CD4-positive, alpha-beta T cell treated with Interleukin-15 for 4 hours (primary cell): Measurements from ENCODE around the gene WDR86.

Experiments used
- DNase-seq: peaks from one replicate; pipeline ENCODE4 v3.0.0-alpha.2; 2020; ENCODE audit warnings: low spot score

The WDR86 gene

DNA sequence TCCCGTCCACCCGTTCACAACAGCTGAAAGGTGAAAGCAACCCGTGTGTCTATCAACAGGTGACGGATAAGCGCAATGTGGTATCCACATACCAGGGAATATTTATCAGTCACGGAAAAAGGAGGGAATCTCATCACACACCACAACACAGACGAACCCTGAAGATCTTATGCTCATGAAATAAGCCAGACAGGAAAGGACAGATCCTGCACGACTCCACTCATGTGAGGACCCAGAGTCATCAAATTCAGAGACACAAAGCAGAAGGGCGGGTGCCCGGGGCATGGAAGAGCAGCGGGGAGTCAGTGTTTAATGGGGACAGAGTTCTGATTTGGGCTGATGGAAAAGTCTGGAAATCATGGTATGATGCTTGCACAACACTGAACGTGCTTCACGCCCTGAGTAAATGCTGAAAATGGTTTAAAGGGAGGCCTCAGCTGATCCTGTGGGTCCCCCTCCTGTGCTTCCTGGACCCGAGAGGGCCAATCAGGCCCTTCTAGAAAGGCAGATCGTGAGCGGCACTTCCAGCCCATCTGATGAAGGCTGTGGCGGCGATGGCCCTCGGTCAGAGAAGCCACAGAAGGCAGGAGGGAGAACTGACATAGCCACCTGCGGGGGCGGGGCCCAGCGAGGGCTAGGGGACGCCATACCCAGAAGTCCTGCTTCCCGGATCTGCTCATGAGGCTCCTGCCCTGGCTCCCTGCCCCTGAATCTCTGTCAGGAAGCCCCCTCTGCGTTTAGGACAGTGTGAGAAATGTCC, 19.1 kb downstream of the WDR86 start:
- DNase-seq = no peak

DNA sequence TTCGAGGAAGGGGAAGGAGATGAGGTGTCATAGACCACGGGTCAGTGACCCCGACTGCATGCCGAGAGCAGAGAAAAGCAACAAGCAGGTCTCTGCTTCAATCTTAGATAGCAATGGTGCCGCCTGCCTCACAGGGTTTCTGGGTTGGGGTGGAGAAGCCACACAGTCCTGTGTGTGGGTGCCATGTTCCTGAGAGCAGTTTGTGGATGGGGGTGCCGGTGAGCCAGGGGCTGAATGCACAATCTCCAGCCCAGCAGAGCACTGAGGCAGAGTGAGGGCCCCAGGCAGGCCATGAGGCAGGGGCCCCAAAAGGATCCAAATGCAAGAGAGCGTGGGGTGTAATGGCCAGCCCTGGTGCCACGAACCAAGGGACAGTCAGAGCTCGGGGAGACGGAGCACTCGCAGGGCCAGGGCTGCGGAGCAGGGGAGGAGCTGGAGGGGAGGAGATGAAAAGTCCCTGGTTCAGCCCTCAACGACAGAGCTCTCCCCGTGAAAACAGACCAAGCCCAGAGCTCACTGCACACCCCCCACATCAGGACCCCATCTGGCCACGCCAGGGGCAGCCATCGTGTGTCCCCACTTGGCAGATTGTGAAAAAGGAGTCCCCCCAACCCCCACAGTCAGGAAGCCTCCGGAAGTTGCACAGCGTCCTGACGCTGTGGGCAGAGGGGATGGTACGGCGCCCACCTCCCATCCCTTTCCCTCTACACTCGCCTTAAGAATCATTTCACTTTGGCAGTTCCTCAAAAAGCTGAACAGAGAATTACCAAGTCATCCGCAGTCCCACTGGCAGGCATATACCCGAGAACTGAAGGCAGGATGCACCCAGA, 19.9 kb downstream of the WDR86 start:
- no peak for DNase-seq

DNA sequence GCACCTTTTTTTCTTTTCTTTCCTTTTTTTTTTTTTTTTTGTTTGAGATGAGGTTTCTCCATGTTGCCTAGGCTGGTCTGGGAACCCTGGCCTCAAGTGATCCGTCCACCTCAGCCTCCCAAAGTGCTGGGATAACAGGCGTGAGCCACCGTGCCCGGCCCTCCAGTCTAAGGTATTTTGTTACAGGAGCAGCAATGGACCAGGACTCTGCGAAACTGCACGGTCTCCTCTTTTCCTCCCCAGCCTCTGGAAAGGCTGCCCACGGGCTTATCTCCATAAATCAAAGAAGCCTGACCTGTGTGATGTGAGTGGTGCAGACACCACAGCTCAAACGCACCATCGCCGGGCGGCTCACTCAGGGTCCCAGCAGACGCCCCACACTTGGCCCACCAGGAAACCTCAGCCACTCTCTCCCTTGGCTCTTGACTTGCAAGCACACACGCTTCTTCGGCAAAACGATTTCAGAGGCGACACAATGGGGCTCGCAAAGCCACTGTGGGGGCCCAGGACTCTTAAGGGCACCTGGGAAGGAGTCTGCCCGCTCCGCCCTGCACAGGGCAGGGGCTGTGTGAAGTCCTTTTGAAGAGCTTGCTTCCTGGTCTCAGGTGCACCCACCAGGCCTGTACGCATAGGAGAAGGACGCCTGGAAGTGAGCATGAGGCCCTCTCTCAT, 20.6 kb downstream of the WDR86 start:
- no peak for DNase-seq

DNA sequence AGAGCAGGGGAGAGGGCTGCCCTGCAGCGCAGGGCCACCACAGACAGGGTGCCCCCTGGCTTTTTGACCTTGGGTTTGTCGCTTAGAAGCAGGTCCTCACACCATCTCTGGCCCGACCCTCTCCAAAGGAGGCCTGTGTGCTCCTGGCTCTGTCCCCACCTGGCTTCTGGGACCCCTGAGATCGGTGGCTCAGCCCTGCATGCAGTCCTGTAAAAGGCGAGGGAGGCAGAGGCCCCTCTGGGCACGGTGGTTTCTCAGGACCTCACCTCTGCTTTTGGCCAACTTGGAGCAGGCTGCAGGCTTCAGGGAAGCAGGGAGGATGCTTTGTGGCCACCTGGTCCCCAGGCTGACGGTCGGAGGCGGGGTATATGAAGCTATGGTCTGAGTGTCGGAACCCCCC, 21.4 kb downstream of the WDR86 start:
- DNase-seq = no peak

DNA sequence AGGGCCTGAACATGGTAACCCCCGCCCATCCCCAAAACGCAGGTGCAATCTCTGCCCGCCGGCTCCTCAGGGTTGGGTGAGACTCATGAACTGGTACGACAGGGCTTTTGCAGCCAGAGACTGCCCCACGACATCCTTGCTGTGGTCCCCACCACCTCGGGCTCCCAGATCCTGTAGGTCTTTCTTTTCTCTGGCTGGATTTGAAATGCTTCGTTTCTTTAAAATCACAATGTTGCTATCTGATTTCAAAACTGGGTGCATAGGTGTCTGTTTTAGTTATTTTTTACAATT, 21.9 kb downstream of the WDR86 start:
- no peak for DNase-seq

DNA sequence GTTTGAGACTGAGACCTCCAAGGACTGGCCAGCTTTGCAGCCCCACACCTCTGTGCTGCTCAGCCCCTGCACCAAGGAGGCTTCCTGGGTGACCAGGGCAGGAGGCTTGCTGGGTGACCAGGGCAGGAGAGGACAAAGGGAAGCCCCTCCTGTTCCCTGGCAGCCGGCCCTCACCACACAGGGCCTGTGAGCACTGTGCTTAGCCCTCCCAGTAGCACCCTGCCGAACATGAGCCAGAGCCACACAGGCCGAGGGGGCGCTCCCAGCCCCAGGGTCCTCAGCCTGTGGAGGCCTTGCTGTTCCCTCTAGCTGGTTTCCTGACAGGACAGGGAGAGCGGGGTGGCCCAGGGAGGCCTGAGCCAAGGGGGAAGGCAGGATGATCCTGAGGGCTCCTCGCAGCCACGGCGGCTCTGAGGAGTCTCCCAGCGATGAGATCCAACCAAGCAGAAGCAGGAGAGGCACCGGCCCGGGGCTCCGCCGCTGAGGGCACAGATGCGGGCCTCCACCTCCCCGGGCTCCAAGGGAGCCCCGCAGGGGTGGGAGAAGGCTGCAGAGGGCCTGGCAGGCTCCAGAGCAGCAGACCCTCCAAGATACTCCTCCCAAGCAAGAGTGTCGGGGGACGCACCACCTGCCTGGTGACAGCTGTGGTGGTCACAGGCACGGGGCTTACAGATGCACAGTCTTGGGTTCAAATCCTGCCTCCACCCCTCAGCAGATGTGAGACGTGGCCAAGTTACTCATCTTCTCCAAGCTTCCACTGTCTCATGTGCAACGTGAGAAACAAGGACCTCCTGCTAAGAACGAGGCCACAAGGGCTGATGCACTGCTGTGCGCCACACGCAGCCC, 22.5 kb downstream of the WDR86 start:
- no peak for DNase-seq

DNA sequence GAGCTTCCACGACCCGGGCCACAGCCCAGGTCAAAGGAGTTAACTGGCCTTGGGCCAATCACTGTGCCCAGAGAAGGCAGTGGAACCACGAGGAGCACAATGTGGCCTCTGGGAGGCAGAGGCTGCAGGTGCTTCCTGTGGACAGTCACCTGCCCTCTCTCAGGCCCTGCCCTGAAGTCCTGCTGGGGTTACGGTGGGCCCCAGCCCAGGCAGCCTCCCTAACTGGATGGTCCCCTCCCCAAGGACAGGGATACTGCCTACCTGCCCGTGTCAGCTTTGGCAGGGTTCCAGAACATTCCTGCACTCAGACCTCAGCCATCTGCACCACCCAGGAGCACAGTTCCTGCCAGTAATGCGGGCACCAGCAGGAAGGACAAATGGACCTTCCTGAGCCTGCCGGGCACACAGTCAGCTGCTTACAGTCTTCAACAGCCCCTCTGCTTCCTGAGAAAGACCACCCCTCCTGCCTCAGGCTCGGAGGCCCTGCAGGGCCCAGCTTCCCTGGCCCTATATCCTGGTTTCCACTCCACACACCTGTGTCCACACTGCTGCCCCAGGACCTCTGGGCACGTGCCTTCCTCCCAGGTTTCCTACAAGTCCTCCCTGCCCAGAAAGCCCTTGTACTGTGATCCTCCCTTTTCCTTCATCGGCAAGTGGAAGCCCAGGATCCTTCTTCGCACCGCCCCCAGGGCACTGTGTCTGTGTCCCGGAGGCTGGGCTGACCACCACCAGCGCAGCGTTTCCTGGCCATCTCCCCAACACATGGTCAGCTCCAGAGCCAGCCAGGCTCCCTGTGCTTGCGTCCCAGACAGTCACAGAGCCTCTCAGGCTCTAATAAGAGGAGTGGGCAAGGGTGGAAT, 23.3 kb downstream of the WDR86 start:
- DNase-seq = no peak

DNA sequence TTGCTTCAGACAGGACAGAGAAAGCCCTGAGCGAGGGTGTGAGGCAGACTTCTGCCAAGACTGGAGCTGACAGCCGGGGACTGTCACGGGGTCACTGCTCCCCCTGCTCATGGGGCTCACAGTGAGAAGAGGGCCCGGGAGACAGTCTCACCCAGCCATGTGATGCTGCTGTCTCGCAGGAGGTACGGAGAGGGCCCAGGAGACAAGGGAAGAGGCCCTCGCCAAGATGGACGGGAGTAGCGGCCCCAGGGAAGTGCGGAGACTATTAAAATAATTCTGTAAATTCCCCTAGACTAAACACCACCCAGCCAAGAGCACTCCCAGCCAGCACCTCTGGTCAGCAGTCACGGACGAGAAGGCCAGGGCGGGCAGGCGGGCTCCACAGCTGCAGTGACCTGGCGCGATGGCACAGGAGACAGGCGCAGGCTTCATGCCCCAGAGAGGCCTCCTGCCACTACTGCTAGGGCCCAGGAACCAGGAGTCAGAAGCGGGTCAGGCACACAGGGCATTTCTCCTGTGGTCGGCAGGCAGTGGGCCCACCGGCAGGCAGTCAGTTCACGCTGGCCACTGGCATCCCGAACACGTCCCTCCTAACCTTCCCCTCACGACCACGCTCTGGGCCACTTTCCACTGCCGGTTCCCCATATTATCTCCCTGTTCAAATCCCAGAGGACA, 24.1 kb downstream of the WDR86 start:
- no peak for DNase-seq

DNA sequence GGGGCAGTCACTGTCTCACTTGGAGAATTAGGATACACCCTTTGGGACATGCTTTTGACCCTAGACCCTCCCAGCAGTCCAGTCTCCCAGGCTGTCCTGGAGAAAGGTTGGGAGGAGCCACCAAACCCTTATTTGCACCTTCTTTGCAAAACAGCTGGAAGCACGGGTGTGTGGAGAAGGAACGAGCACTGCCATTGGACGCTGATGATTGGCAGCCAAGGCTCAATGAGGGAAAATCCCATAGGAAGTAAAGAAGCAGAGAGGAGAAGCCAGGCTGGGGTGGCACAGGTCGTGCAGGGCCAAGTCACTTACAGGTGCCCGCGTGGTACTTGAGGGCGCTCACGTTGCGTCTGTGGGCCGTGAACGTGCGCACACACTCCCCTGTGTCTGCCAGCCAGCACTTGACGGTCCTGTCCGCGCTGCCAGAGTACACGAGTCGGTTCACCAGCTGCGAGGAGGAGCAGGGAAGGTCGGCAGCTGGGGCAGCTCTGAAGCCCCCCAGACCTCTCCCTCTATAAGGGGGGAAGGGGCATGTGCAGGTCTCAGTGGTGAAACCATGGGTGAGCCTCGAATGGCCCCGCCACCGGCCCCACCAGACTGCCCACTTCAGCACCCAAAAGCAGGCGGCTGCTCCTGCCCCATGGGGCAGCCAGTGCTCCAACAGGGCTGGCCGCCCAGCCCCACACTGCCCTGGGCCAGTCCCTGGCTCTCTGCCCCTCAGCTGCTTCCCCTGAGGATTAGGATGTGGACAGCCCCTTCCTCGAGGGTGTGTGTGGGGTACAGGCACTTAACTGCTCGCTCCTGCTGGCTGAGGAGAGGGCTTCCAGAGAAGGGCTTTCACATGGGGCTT, 24.8 kb downstream of the WDR86 start:
- no peak for DNase-seq

DNA sequence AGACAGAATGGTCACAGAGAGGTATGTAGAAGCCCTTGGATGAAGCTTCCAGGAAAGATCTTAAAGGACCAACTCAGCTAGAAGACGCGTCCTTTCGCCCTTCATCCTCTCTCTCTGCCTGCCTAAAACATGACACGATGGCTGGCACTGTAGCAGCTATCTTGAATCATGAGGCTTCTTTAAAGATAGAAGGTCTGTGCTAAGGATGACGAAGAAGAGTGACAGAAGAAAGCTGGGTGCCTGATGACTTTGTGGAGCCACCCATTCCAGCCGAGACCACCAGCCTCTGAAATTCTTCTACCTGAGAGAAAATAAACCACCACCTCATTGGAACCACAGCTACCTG, 25.5 kb downstream of the WDR86 start:
- DNase-seq = no peak

DNA sequence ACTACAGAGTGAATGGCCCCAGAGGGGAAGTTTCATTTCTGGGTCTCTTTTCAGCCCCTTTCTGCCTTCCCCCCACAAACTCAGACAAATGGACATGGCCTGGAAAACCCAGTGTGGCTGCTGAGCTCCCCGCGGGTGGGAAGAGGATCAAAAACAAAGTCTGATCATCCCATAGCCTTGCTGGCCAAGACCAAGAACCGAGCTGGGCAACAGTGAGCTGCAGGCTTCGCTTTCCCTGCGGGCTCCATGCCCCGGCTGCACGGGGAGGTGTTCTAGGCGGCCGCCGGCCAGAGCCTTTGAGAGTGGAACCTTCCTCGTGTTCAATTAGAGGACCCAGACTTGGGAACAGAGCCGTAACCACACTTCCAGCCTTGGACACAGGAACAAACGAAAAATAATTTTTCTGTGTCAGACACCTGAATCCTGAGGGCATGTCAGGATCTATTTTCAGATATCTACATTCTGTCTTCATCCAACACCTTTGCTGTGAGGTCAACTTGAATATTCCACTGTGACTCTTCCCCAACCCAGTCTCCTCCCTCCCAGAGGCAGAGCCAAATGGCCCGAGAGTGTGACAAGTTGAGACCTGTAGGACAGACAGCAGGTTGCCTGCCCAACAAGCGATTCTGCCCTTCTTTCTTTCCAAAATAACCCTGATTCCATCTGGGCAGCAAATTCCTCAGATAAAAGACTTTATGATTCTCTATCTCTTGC, 26.0 kb downstream of the WDR86 start:
- no peak for DNase-seq

DNA sequence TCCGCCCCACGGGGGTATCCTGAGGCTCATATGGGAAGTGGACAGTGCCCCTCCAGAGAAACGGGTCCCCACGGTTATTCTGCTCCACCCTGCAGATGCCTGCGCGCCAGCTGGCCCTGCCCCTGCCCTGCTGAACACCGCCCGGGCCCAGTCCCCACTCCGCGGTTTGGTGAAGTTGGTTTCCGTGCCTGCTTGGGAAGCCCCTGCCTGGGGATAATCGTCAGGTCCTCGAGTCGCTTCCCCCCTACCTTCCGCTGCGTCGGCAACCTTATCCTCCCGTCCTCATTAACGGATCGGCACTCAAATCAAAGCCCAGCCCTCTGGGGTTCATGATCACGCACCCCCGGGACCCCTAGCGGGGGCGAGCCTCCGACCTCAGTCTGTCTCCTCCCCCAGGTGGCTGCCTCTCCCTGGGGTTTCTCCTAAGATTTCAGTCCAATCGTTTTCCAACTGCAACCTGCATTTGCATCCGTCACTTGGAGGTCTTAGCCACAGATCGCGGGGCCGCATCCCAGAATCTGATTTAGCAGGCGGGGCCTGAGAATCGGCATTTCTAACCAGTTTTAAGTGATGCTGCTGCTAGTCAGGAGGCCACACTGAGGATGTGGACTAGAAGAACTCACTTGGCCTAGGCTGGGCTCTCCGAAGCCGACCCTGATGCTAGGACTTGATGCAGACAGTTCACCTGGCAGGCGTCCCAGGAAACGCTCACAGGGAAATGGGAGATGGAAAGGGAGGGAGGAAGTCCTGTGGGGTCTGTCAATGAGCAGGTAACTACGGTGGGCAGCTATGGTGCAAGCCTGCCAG, 27.6 kb downstream of the WDR86 start:
- no peak for DNase-seq

DNA sequence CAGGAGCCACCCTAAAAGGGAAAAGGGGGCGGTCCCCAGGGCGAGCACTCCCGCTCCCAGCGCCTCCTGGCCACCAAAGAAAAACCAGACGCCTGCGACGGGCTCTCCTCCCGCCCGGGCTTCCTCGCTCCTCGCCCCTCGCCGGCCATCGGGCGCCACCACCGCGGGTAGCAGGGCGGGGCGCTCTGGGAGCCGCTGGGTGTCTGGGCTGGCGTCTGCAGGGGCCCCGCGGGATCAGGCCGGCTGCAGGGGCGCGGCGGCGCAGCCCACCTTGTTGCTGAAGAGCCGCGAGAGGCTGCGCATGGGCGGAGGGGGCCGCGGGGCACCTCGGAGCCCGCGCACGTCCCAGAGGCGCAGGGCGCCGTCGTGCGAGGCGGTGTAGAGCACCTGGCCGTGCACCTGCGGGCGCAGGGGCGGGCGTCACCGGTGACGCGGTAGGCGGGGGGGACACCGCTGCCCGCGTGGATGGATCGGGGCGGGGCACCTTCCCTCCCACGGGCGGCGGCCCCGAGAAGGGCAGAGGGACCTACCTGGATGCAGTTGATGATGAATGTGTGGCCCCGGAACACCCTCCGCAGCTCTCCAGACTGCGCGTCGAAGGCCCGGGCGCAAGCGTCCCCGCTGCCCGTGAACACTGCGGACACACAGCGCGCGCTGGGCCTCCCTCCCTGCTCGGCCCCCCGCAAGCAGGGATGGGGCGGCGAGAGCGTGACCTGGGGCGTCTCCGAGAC, 28.3 kb downstream of the WDR86 start:
- DNase-seq = peak; percentile 45

DNA sequence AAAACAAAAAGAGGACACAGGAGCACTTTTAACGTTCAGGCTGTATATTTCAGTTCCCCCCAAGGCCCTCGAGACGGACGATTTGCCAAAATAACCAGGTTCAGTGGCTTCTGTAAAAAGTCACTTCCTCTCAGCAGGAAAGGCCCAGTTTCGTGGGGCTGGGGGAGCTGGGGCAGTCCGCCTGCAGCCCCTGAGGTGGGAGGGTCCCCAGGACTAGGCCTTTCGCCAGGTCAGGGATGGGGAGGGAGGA, 28.8 kb downstream of the WDR86 start:
- DNase-seq = no peak

DNA sequence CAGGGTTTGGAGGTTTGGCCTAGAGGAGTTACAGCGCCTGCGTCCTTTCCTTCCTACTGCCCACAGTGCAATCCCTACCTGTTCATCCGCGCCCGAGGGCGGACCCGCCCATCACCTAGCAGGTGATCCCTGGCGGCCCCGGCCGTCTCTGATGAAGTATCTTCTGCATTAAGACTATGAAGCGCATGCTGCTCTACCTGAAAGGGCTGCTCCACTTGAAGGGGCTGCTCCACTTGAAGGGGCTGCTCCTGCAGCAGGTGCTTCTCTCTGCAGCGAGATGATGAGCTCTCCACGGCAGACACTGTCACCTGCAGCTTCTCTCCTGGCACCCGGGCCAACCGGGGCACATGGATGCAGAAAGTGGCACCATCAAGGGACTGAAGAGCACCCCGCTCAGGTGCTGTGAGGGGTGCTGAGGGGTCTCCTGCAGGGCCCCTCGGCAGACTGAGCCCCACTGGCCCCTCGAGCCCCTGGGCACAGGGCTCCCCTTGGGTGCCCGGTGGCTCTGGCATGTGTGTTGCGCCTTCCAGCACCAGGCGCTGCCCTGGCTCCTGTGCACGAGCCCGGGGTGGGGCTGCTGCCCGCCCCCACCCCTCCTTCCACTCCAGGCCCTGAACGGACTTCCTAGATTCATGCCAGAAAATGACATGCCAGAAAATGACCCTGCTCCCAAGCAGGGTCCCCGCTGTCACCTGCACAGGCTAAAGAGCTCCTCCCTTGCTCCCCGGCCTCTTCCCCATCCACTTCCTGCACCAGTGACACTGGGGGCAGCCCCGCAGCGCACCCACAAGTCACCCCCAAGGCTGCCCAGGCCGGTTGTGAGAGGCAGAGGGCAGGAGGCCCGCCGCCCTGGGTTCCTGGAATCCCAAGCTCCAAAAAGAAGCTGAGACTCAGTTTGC, 29.4 kb downstream of the WDR86 start:
- DNase-seq = no peak

DNA sequence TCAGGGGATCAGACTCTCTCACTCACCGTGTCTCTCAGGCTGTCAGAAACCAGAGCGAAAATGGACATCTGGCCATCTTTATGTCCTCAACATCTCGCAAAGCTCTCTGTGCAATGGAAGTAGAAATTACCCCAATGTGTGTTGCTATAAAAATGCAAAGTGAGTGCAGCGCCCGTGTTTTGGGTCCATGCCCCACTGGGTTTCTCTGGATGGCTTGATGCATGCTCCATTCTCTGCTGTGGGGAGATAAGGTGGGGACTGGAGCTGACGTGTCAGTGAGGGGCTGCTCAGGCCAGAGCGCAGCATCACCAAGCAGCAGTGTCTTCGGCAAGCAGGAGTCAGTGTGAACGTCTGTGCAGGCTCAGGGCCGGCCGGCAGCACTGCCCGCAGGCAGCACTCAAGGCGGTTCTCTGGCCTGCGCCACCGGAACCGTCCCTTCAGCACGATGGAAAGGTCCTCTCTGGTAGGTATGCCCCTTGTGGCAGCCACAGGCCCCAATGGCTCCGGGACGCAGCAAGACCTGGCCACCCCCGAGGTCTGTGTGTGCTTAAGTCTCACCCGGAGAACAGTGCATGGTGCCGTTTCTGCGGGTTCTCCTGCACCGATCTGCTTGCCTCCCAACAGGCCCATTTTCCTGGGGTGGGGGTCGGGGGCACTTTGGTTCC, 30.2 kb downstream of the WDR86 start:
- no peak for DNase-seq

DNA sequence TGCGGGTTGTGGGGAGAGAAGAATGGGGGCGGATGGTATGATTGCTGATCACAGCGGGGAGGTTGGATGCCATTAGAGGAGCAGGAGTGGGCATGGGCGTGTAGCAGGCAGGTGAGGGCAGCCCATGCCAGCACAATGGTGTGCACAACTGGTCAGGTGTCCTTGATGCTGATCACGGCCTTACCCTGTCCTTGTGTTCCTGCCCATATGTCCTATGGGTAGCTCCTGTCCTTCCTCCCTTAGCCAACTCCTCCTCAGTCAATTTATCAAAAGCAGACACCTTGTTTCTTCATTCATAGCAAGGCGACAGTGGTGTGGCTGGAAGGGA, 30.7 kb downstream of the WDR86 start:
- DNase-seq = no peak
